ENCODE data around the gene ADSS1.

Gene ADSS1

GRCh38 chr14:104784846-104785707 is 61.0 kb downstream of the ADSS1 start:
- Histone ChIP-seq H3K4me3 (no peak overlapping the region), H3K27ac (peak overlapping the region in 3 of 21 experiments; percentile 9 to 28 (median 21))

GRCh38 chr14:104785708-104786080 is 61.7 kb downstream of the ADSS1 start:
- H3K27ac ChIP-seq, result peak overlapping the region in 5 of 21 experiments; percentile 9 to 73 (median 30)
- no peak overlapping the region for H3K4me3 ChIP-seq

DNA sequence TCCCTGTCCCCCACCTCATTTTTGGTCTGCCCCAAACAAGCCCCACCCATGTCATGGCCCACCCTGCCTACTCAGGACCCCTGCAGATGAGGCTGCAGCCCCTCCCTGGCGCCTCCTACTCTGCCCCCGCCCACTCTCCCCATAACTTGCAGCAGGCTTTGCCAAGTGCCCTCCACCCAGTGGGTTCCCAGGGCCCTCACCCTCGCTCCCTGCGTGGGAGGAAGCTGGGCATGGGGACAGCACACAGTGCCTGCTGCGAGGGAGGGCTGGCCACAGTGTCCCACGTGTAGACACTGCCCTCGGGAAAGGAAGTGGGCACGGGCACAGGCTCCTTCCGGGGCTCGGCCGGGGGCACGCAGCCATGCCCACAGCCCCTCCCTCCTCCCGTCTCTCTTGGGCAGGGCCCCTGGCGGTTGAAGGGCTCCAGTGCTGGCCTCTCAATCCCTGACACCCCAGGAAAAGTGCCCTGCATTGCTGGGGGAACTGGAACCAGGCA is 62.1 kb downstream of the ADSS1 start:
- H3K4me3 ChIP-seq, result no peak overlapping the region
- H3K27ac ChIP-seq, result peak overlapping the region in 9 of 21 experiments; percentile 21 to 73 (median 42)

DNA sequence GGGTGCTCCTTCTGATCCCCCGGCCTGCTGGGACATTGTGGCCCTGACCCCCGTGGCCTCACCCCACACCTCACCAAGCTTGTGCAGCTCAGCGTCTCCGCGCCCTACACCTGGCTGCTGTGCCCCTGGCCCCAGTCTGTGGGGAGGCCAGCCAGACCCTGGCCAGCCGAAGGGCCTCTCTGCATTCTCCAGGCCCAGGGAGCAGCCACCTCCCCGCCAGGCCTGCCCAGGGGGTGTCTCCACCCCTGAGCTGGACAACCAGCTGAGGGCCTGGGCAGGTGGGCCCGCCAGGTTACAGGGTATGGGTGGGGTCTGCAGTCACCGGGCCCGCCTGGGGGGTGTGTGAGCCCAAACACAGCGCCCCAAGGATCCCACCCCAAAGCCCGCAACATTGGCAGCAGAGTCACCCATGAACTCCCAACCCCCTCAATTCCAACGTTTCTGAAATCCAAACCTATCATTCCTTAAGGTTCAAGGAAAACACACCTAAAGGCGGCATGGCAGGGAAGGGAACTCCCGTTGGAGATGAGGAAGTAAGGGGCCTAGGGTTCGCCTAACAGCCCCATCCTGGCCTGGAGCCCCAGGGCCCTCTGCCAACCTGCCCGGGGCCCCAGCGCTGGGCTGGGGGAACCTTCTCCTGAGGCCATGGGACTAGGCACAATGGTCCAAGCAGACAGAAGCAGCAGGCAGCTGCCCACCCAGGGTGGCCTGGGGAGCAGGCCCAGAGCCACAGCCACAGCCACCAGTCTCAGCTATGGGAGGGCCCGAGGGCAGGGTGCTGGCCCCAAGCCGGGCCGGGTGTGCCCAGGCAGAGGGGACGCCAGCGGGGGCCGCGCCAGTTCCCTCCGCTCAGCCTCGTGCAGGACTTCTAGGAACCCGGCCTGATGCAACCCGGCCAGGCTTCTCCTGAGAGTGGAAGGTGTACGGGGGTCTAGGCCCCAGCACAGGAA is 63.0 kb downstream of the ADSS1 start:
- H3K27ac ChIP-seq, result peak overlapping the region in 16 of 21 experiments; percentile 7 to 73 (median 42)
- no peak overlapping the region for H3K4me3 ChIP-seq

DNA sequence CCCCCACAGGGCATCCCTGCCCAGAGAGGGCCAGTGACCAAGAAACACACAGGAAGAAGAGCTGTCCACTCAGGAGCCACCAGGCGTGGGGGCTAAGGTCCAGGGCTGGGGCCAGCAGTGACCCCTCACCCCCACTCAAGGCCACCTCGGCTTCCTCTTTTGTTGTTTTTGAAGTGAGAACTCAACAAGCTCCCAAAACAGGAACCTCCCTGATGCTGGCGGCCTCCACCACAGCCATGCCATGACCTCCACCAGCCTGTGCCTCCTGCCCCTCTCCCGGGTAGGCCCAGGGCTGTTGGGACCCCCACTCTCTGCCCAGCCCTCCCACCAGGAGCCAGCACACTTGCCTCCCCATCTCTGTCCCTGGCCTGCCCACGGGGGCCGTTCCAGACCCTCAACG is 63.7 kb downstream of the ADSS1 start:
- Histone ChIP-seq H3K4me3 (no peak overlapping the region), H3K27ac (peak overlapping the region in 15 of 21 experiments; percentile 12 to 73 (median 47))

- Histone ChIP-seq H3K4me3 (no peak overlapping the region), H3K27ac (peak overlapping the region in 14 of 21 experiments; percentile 12 to 73 (median 44))
Observed at GRCh38 chr14:104788161-104788818, 64.3 kb downstream of the ADSS1 start.

GRCh38 chr14:104788873-104789663 is 65.0 kb downstream of the ADSS1 start:
- Histone ChIP-seq H3K4me3 (no peak overlapping the region), H3K27ac (peak overlapping the region in 4 of 21 experiments; percentile 12 to 50 (median 32))

GRCh38 chr14:104789752-104790743 is 66.0 kb downstream of the ADSS1 start:
- H3K4me3 ChIP-seq, result no peak overlapping the region
- H3K27ac ChIP-seq, result no peak overlapping the region

DNA sequence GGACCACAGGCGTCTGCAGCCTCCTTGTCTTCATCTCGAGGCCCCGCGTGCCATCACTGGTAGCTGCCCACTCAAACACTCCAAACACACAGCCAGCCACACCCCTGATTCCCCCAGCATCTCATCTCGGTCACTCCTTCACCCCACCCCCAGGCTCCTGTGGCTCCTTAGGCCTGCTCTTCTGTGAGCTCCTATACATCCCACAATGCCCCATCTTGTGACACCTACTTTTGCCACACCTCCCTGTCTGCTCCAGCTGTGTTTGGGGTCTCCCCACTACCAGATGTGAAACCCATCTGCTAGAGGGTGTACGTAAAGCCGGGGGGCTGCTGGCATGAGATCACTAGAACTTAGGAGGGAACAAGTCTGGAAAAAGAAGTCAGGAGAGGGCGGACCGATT is 67.4 kb downstream of the ADSS1 start:
- H3K27ac ChIP-seq, result peak overlapping the region in 2 of 21 experiments; percentile 44 to 55
- H3K4me3 ChIP-seq, result no peak overlapping the region

- peak overlapping the region in 6 of 21 experiments; percentile 2 to 55 (median 16) for H3K27ac ChIP-seq
- H3K4me3 ChIP-seq, result no peak overlapping the region
Observed at GRCh38 chr14:104792101-104792884, 68.3 kb downstream of the ADSS1 start.

GRCh38 chr14:104792945-104793702 is 69.1 kb downstream of the ADSS1 start:
- H3K4me3 ChIP-seq, result no peak overlapping the region
- peak overlapping the region in 7 of 21 experiments; percentile 9 to 91 (median 55) for H3K27ac ChIP-seq

- Histone ChIP-seq H3K27ac (peak overlapping the region in 10 of 21 experiments; percentile 11 to 91 (median 86)), H3K4me3 (peak overlapping the region in 4 of 7 experiments; percentile 70 to 86 (median 80))
Observed at GRCh38 chr14:104793703-104793959, 69.6 kb downstream of the ADSS1 start.

DNA sequence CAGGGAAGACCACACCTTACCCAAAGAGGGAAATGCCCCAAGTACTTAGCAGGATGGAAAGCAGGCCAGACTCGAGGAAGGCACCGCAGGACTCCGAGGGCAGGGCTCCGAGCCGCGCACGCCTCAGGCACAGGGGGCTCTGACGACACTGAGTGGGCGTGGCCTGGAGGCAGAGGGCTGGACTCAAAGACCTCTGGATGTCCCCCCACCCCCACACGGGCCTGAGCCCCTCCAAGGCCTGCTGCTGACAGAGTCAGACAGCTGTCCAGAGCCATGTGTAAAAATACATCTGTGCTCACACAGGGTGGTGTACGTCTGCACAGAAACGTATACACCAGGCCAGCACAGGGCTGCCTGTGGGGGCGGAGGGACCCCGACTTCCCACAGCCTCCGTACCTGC is 70.1 kb downstream of the ADSS1 start:
- H3K4me3 ChIP-seq, result peak overlapping the region; percentile 63 to 86 (median 81)
- H3K27ac ChIP-seq, result peak overlapping the region in 16 of 21 experiments; percentile 11 to 91 (median 84)

DNA sequence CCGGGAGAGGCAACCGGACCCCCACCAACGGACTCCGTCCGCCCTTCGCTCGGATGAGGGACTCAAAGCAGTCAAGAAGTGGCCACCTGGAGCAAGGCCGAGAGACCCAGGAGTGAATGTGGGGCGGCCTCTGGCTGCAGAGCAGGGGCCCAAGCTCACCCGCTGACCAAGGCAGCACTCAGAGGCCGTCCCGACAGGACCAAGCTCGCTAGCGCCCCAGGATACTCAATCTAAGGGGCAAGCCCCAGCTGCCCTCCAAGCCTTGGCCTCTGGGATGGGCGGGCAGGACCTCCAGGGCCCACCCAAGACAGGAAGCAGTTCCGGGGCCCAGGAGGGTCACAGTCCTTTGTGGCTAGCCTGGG is 70.6 kb downstream of the ADSS1 start:
- H3K4me3 ChIP-seq, result peak overlapping the region; percentile 63 to 86 (median 81)
- peak overlapping the region; percentile 40 to 91 (median 82) for H3K27ac ChIP-seq

DNA sequence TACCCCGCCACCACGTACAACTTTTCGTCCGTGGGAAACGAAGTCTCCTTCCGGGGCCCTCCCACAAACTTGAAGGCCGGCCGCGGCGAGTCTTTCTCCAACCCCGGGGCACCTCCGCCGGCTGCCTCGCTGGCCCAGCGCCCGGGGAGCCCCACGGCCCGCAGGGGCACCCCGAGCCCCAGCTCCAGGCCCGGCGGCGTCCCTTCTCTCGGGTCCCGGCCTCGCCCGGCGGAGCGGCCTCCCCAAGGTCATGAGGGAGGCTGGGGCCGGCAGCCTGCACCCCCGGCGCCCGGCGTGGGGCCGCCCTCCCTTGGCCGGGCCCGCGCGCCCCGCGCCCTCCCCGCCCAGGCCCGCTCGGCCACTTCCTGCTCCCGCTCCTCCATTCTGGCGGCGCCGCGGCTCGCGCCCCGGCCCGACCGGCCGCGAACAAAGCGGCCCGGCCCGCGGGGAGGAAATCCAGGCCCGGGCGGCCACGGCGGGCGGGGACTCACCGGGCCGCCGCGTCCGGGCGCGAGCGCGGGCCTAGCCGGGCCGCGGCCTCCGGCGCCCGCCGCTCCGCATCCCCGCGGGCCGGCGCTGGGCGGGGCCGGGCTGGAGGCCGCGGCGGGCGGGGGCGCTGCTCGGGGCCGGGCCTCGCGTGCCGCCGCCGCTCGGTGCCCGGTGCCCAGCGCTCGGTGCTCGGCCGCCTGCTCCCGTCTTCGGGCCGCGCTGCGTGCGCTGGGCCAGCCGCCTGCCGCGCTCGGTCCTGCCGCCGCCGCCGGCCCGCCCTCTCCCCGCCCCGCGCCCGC is 71.2 kb downstream of the ADSS1 start, which contains the start of gene AKT1:
Gene AKT1, minus strand, starts transcription at position 756 of the 788 bp plus-strand sequence. CDS start 3,105 bp downstream, outside the sequence.
- Histone ChIP-seq H3K27ac (peak within 1 kb of the TSS; percentile 40 to 91 (median 85)), H3K4me3 (peak within 1 kb of the TSS; percentile 63 to 86 (median 81))
